GM13976 (cell line): Measurements from ENCODE around the gene RHBDF2.

Experiments used
- DNase-seq: peaks from one replicate; pipeline ENCODE4 v3.0.0; 2012; ENCODE audit warnings: low spot score
- in situ Hi-C: fragments of 300-500 bp; cut with MboI; formaldehyde crosslinking; loops from one replicate; pipeline ENCODE4 v1.12.0; 2022; ENCODE audit warnings: low sequenced_read_pairs, mixed read lengths, inconsistent platforms; ENCODE audit not compliant: unreplicated experiment
- TF ChIP-seq, protein P1 (sequence below): IDR thresholded peaks from 2 replicates; pipeline ENCODE4 v1.5.1; 2012; ENCODE audit warnings: borderline replicate concordance, mild to moderate bottlenecking; ENCODE audit not compliant: insufficient read depth; ENCODE audit errors: extremely low read depth, missing control alignments, control extremely low read depth

RHBDF2 gene

DNA sequence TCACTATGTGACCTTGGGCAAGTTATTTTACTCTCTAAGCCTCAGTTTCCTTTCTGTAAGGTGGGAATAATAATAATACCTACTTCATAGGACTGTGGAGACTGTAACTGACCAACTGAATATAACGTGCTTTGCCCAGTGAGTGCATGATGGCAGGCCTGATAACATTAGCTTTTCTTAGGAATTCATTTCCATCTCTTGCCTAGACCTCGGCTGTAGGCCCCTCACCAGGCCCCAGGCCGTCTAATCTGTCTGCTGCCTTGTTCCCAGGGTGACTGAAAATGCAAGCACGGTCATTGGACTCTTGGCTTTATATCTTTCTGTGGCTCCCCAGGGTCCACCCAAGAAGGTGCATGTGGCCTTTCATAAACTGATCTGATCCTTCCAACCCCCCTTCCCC is 41.5 kb downstream of the RHBDF2 start:
- TF ChIP-seq, protein P1, sequence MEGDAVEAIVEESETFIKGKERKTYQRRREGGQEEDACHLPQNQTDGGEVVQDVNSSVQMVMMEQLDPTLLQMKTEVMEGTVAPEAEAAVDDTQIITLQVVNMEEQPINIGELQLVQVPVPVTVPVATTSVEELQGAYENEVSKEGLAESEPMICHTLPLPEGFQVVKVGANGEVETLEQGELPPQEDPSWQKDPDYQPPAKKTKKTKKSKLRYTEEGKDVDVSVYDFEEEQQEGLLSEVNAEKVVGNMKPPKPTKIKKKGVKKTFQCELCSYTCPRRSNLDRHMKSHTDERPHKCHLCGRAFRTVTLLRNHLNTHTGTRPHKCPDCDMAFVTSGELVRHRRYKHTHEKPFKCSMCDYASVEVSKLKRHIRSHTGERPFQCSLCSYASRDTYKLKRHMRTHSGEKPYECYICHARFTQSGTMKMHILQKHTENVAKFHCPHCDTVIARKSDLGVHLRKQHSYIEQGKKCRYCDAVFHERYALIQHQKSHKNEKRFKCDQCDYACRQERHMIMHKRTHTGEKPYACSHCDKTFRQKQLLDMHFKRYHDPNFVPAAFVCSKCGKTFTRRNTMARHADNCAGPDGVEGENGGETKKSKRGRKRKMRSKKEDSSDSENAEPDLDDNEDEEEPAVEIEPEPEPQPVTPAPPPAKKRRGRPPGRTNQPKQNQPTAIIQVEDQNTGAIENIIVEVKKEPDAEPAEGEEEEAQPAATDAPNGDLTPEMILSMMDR, result no peak
- in situ Hi-C loops, result no loop called here
- no peak for DNase-seq

DNA sequence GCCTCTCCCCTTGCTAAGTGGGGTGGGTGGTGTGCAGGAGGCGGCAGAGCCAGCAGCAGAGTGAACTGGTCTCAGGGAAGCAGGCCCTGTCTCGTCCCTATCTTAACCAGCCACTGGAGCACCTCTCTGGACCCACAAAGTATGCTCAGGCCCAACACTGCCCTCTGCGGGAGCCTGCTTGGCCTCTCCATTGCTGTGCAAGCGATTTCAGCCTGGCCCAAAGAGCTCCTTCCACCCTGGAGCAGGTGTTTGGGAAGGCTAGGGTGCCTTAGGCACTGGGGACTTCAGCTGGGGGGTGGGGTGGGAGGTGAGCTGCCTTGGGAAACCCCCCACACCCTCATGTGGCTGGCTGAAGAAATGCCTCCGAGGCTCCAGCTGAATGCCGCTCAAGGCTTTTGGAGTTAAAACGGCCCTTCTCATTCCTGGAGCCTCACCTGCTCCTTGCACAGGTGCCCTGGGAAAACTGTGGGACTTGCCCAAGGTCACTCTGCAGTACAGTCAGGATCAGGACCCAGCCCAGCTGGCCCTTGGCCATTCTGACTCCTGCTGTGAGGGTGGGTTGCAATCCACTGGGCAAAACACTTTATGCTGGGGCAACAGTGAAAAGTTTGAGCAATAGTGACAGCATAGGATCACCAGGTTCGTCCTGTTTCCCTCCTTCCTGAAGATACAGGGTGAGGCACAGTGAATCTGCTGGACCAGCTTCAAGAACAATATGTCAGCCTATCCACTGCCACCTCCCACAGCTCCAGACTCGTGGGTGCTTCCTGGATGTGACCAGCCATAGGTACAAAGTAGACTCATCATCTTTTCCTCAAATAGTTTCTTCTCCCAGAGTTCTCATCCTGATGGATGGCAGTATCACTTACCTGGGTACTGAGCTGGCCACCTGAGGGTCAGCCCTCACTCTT is 42.4 kb downstream of the RHBDF2 start:
- DNase-seq, result peak; percentile 80
- in situ Hi-C loops, result no loop called here
- TF ChIP-seq, protein P1, result peak; percentile 72

DNA sequence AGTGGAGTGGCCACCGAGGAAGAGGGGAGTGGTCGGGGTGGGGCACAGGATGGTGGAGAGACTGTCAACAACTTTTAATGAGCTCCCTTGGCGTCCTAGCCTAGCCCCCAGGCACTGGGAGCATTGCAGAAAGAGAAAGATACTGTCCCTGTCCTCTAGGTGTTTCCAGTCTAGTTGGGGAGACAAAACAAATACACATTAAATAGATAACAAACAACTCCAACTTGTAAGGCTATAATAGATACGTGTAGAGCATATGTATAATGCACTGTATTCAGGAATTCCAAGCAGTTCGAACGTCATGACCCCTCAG is 47.8 kb downstream of the RHBDF2 start:
- TF ChIP-seq, protein P1, result no peak
- in situ Hi-C loops, result no loop called here
- DNase-seq, result no peak

DNA sequence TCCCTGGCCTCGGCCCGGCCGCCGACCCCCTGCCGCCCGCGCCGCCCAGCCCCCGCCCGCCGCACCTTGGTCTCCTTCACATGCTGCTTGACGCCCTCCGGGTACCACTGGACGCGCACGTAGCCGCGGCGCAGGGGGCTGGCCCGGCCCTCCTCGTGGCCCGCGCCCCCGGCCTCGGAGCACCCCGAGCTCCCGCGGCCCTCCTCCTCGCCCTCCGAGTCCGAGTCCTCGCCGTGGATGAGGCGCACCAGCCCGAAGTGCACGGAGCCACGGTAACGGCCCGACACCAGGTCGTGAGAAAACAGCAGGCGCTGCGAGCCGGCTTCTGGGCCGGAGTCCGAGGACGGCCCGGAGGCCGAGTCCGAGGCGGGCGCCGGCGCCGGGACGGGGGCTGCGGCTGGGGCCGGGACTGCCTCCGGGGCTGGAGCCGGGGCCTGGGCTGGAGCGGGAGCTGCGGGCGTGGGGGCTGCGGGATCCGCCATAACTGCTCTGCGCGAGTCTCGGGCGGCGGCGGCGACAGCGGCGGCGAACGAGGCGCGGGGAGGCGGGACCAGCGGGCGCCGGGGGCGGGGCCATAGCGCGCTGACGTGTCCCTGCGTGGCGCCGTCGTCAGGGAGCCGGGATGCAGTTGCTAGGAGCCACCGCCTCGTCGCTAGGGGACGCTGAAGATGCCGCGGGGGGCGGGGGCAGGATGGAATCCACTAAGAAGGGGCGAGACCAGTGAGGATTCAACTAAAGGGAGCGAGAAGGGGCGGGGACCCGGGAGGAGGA is 48.4 kb downstream of the RHBDF2 start, which contains the start of gene UBE2O:
UBE2O (minus strand) TSS at position 493 of the 771 bp plus-strand sequence; CDS start at position 482, 11 bp downstream.
- in situ Hi-C loops, result no loop called here

DNA sequence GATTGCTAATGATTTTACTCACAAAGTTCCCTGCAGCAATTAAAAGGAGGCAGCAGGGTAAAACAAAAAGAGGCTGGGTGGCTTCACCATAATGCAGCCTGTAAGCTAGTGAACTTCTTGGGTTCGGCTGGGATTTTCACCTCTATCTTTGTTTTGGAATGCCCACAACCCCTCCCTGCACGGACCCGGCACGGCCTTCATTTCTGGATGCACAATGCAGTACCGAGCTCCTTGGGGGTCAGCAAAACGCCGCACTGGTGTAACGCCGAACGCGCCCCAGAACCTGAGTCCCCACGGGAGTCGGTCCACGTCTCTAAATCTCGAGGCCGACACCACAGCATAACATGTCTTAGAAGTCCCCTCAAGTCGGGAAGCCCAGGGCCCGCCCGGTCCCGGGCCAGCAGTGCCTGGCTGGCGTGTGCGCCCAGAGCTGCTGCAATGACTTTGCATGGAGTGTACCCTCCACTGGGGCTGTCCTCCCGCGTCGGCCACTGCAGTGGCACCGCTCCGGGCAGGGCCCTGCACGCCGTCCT is 49.0 kb downstream of the RHBDF2 start:
- no peak for DNase-seq
- TF ChIP-seq, protein P1, result no peak
- in situ Hi-C loops, result no loop called here

More for the DNA sequence above, 48.4 kb downstream of the RHBDF2 start, which contains the start of gene UBE2O:
- TF ChIP-seq, protein P1, result peak; percentile 70
- DNase-seq, result peak; percentile 99

DNA sequence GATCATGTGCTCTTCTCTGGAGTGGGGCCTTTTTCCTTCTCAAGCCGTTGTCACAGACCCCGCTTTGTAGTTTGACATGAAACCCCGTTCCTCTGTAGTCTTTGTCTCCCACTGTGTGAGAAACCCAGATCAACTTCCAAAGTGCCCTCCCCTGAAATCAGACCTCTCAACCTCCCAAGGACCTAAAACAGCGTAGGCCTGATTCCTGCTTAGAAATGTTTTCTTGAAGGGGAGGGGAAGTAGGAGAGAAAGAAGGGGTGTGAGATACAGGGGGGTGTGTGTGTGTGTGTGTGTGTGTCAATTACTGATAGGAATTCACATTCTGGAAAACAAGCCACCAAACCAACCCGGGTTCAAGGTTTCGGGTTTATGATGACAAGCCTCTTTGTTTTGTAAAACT is 49.7 kb downstream of the RHBDF2 start:
- TF ChIP-seq, protein P1, result no peak
- in situ Hi-C loops, result no loop called here

More for the DNA sequence above, 49.7 kb downstream of the RHBDF2 start:
- no peak for DNase-seq
